Activated CD4-positive, alpha-beta T cell treated with anti-CD3 and anti-CD28 coated beads, Interleukin-2, amount 10 ng/mL, durations not matched to agents 7 days and 5 days (primary cell): ENCODE results near the gene CAB39. TPM values are rescaled to one million over a fixed set of nuclear protein-coding genes. Genes with fewer than 3 reads are reported as not detected.
"Not testable (repeated sequence)": the region's sequence is repeated elsewhere in the genome, so short reads cannot be mapped to it uniquely, and the experiment has no call there.

Experiments used
- CTCF ChIA-PET: fragments of 350-600 bp; sonication (Branson Sonifier 250); formaldehyde crosslinking; loops from one replicate; lab custom pipeline; 2021; ENCODE audit warnings: antibody characterized with exemption; lab: Charles Lee
- POLR2A ChIA-PET: fragments of 350-600 bp; sonication (Branson Sonifier 250); formaldehyde crosslinking; loops from one replicate; lab custom pipeline; 2021; ENCODE audit warnings: antibody characterized with exemption; lab: Charles Lee
- DNase-seq: peaks from one replicate; pipeline ENCODE4 v3.0.0-alpha.2; 2020
- H3K27ac Mint-ChIP-seq: one replicate; pipeline ENCODE4 v1.8.0; 2021; ENCODE audit warnings: mild to moderate bottlenecking, moderate library complexity, mixed read lengths
- H3K27me3 Mint-ChIP-seq: one replicate; pipeline ENCODE4 v1.8.0; 2021; ENCODE audit warnings: mixed read lengths
- H3K36me3 Mint-ChIP-seq: one replicate; pipeline ENCODE4 v1.8.0; 2021; ENCODE audit warnings: low read depth, mixed read lengths
- H3K4me1 Mint-ChIP-seq: one replicate; pipeline ENCODE4 v1.8.0; 2021; ENCODE audit warnings: mixed read lengths
- H3K4me3 Mint-ChIP-seq: one replicate; pipeline ENCODE4 v1.8.0; 2021; ENCODE audit warnings: mild to moderate bottlenecking, moderate library complexity, mixed read lengths
- H3K9me3 Mint-ChIP-seq: one replicate; pipeline ENCODE4 v1.8.0; 2021; ENCODE audit warnings: mixed read lengths
- total RNA-seq, 2 experiments: library from RNA; stranded (reverse); gene quantifications; one replicate each; pipeline ENCODE4 v1.2.3, GENCODE V29; 2021

Gene CAB39
- total RNA-seq, 2 experiments from 2014 or later = 135 to 154 TPM

GRCh38 chr2:230721712-230722111, 9.1 kb downstream of the CAB39 start:
- CTCF ChIA-PET = interaction anchor here (1.0 to 1.1 kb wide), 3 partner anchors 8 to 11 kb away, joined by 3 to 4 read pairs (median 3); partner anchors contain the start of gene CAB39
- peak; percentile 32 for DNase-seq
- H3K4me3 Mint-ChIP-seq = peak overlapping the region; percentile 64
- no peaks in the 10 kb centered on the region for H3K9me3 Mint-ChIP-seq
- peaks cover 68% of the 10 kb centered on the region for H3K36me3 Mint-ChIP-seq
- H3K27me3 Mint-ChIP-seq = no peaks in the 10 kb centered on the region
- POLR2A ChIA-PET = interaction anchor here (0.6 kb wide), 2 partner anchors 19 to 118 kb away, joined by 3 read pairs; no protein-coding TSS in a partner anchor
- peak overlapping the region; percentile 70 for H3K27ac Mint-ChIP-seq
- H3K4me1 Mint-ChIP-seq = peaks cover 87% of the 10 kb centered on the region

GRCh38 chr2:230722207-230722885, 9.7 kb downstream of the CAB39 start:
- Mint-ChIP-seq H3K36me3 (peaks cover 67% of the 10 kb centered on the region), H3K27me3 (no peaks in the 10 kb centered on the region), H3K4me1 (peaks cover 83% of the 10 kb centered on the region), H3K9me3 (no peaks in the 10 kb centered on the region), H3K27ac (peak overlapping the region; percentile 79), H3K4me3 (peak overlapping the region; percentile 64)
- POLR2A ChIA-PET = interaction anchor here (0.6 to 0.7 kb wide), 3 partner anchors 19 to 395 kb away, joined by 3 read pairs; no protein-coding TSS in a partner anchor
- CTCF ChIA-PET = interaction anchor here (0.6 to 1.1 kb wide), 5 partner anchors 8 to 61 kb away, joined by 3 to 4 read pairs (median 3); partner anchors contain the start of gene CAB39
- no peak for DNase-seq

- ChIA-PET POLR2A (no interaction called here), CTCF (interaction anchor here (0.5 to 0.8 kb wide), 2 partner anchors 66 to 72 kb away, joined by 3 read pairs; no protein-coding TSS in a partner anchor)
- Mint-ChIP-seq H3K36me3 (peaks cover 61% of the 10 kb centered on the region), H3K9me3 (no peaks in the 10 kb centered on the region), H3K4me1 (peaks cover 73% of the 10 kb centered on the region), H3K27me3 (no peaks in the 10 kb centered on the region), H3K27ac (peak overlapping the region; percentile 80), H3K4me3 (peak overlapping the region; percentile 68)
- DNase-seq = peak; percentile 65
Observed at GRCh38 chr2:230723363-230723762, 10.7 kb downstream of the CAB39 start.

- not testable (repeated sequence) for H3K4me3 Mint-ChIP-seq, H3K27ac Mint-ChIP-seq, H3K27me3 Mint-ChIP-seq, H3K9me3 Mint-ChIP-seq, DNase-seq
- H3K36me3 Mint-ChIP-seq = peaks cover 61% of the 10 kb centered on the region
- ChIA-PET POLR2A (interaction anchor here (0.7 kb wide), 1 partner anchor 171 kb away, joined by 3 read pairs; no protein-coding TSS in a partner anchor), CTCF (interaction anchor here (0.9 kb wide), 1 partner anchor 16 kb away, joined by 3 read pairs; no protein-coding TSS in a partner anchor)
- peaks cover 63% of the 10 kb centered on the region for H3K4me1 Mint-ChIP-seq
Observed at GRCh38 chr2:230724957-230725356, 12.3 kb downstream of the CAB39 start.

- no peak overlapping the region for H3K4me3 Mint-ChIP-seq
- H3K9me3 Mint-ChIP-seq = no peaks in the 10 kb centered on the region
- peaks cover 49% of the 10 kb centered on the region for H3K36me3 Mint-ChIP-seq
- CTCF ChIA-PET = interaction anchor here (0.5 to 1.8 kb wide), 9 partner anchors 8 to 1464 kb away, joined by 3 to 6 read pairs (median 4); no protein-coding TSS in a partner anchor
- DNase-seq = no peak
- peaks cover 58% of the 10 kb centered on the region for H3K4me1 Mint-ChIP-seq
- H3K27ac Mint-ChIP-seq = no peak overlapping the region
- H3K27me3 Mint-ChIP-seq = no peaks in the 10 kb centered on the region
- POLR2A ChIA-PET = no interaction called here
Observed at GRCh38 chr2:230731512-230731911, 18.9 kb downstream of the CAB39 start.

GRCh38 chr2:230732914-230733401, 20.3 kb downstream of the CAB39 start:
- Mint-ChIP-seq H3K4me1 (peaks cover 67% of the 10 kb centered on the region), H3K27ac (no peak overlapping the region), H3K9me3 (no peaks in the 10 kb centered on the region), H3K36me3 (peaks cover 47% of the 10 kb centered on the region), H3K4me3 (no peak overlapping the region), H3K27me3 (no peaks in the 10 kb centered on the region)
- no peak for DNase-seq
- CTCF ChIA-PET = interaction anchor here (1.0 kb wide), 1 partner anchor 15 kb away, joined by 4 read pairs; no protein-coding TSS in a partner anchor
- POLR2A ChIA-PET = no interaction called here

GRCh38 chr2:230734247-230735175, 21.9 kb downstream of the CAB39 start:
- Mint-ChIP-seq H3K36me3 (peaks cover 44% of the 10 kb centered on the region), H3K27ac (peak overlapping the region; percentile 50), H3K4me3 (no peak overlapping the region), H3K9me3 (no peaks in the 10 kb centered on the region), H3K4me1 (peaks cover 75% of the 10 kb centered on the region), H3K27me3 (no peaks in the 10 kb centered on the region)
- no peak for DNase-seq
- ChIA-PET CTCF (interaction anchor here (1.9 kb wide), 1 partner anchor 21 kb away, joined by 4 read pairs; no protein-coding TSS in a partner anchor), POLR2A (no interaction called here)

GRCh38 chr2:230735884-230736283, 23.2 kb downstream of the CAB39 start:
- Mint-ChIP-seq H3K9me3 (no peaks in the 10 kb centered on the region), H3K4me3 (no peak overlapping the region), H3K36me3 (peaks cover 52% of the 10 kb centered on the region), H3K4me1 (peaks cover 71% of the 10 kb centered on the region), H3K27me3 (no peaks in the 10 kb centered on the region), H3K27ac (peak overlapping the region; percentile 51)
- DNase-seq = no peak
- CTCF ChIA-PET = interaction anchor here (0.6 to 1.9 kb wide), 2 partner anchors 22 to 86 kb away, joined by 4 read pairs; no protein-coding TSS in a partner anchor
- POLR2A ChIA-PET = no interaction called here

GRCh38 chr2:230737300-230737699, 24.7 kb downstream of the CAB39 start:
- H3K27ac Mint-ChIP-seq = peak overlapping the region; percentile 25
- H3K27me3 Mint-ChIP-seq = no peaks in the 10 kb centered on the region
- no peaks in the 10 kb centered on the region for H3K9me3 Mint-ChIP-seq
- H3K36me3 Mint-ChIP-seq = peaks cover 51% of the 10 kb centered on the region
- no peak for DNase-seq
- peaks cover 63% of the 10 kb centered on the region for H3K4me1 Mint-ChIP-seq
- ChIA-PET CTCF (no interaction called here), POLR2A (no interaction called here)
- no peak overlapping the region for H3K4me3 Mint-ChIP-seq

GRCh38 chr2:230737791-230738226, 25.2 kb downstream of the CAB39 start:
- no peak for DNase-seq
- H3K4me1 Mint-ChIP-seq = peaks cover 59% of the 10 kb centered on the region
- H3K27me3 Mint-ChIP-seq = no peaks in the 10 kb centered on the region
- no peak overlapping the region for H3K4me3 Mint-ChIP-seq
- no peaks in the 10 kb centered on the region for H3K9me3 Mint-ChIP-seq
- H3K36me3 Mint-ChIP-seq = peaks cover 50% of the 10 kb centered on the region
- CTCF ChIA-PET = no interaction called here
- H3K27ac Mint-ChIP-seq = peak overlapping the region; percentile 55
- POLR2A ChIA-PET = no interaction called here

- no peaks in the 10 kb centered on the region for H3K27me3 Mint-ChIP-seq
- DNase-seq = no peak
- H3K4me3 Mint-ChIP-seq = no peak overlapping the region
- peak overlapping the region; percentile 55 for H3K27ac Mint-ChIP-seq
- peaks cover 50% of the 10 kb centered on the region for H3K36me3 Mint-ChIP-seq
- no peaks in the 10 kb centered on the region for H3K9me3 Mint-ChIP-seq
- ChIA-PET CTCF (no interaction called here), POLR2A (no interaction called here)
- peaks cover 58% of the 10 kb centered on the region for H3K4me1 Mint-ChIP-seq
Observed at GRCh38 chr2:230738391-230738811, 25.8 kb downstream of the CAB39 start.

GRCh38 chr2:230738924-230739323, 26.3 kb downstream of the CAB39 start:
- H3K36me3 Mint-ChIP-seq = peaks cover 47% of the 10 kb centered on the region
- DNase-seq = no peak
- H3K27ac Mint-ChIP-seq = peak overlapping the region; percentile 43

More at GRCh38 chr2:230738924-230739323, 26.3 kb downstream of the CAB39 start:
- no peak overlapping the region for H3K4me3 Mint-ChIP-seq
- CTCF ChIA-PET = no interaction called here
- H3K4me1 Mint-ChIP-seq = peaks cover 52% of the 10 kb centered on the region
- H3K27me3 Mint-ChIP-seq = no peaks in the 10 kb centered on the region
- no peaks in the 10 kb centered on the region for H3K9me3 Mint-ChIP-seq
- POLR2A ChIA-PET = no interaction called here
